Stimulated activated naive CD4-positive, alpha-beta T cell (primary cell): Measurements from ENCODE around the gene GNAQ.
"Not testable (repeated sequence)": the region's sequence is repeated elsewhere in the genome, so short reads cannot be mapped to it uniquely, and the experiment has no call there.

ENCODE experiments used
- DNase-seq, 6 experiments: peaks; one replicate each; lab custom pipeline; 2025; lab: John Stamatoyannopoulos, UW

GNAQ gene

GRCh38 chr9:77877976-77878375, 153.6 kb downstream of the GNAQ start:
- no peak for DNase-seq

- no peak for DNase-seq
Observed at GRCh38 chr9:77876590-77876989, 155.0 kb downstream of the GNAQ start.

DNA sequence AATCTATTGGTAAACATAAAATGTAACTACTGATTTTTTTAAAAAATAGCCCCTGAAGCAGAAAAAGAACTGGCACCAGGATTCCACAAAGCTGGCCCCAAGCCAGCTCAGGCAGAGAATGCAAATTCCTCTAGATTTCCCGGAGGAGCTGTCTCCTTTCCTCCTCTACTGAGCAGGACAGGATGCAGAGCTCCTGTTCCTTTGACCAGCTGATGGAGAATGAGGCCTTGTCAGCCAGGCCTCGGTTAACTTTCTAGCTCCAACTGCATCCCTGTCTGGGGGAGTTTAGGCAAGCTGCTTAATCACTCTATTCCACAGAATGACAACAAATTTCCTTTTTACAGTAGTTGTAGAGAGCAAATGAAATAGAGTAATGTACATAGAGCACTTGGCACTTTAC, 155.5 kb downstream of the GNAQ start:
- no peak for DNase-seq

GRCh38 chr9:77872863-77873262, 158.7 kb downstream of the GNAQ start:
- no peak for DNase-seq

DNA sequence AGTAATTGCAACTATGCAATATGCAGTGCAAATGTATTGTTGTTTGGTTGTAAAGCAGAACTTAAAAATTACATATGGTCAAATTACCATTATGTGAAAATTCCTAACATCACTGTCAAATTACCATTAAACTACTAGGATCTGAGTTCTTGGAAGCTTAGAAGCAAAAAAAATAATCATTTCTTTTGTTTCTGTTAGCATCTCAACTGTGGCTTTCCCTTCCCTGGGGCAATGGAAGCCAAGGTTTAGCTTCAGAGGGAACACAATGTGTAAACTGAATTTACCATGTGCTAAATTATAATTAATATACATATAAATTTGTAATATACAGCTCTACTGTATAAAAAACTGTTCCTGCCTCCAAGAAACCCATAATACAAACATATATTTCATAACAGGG, 159.4 kb downstream of the GNAQ start:
- DNase-seq = no peak

DNA sequence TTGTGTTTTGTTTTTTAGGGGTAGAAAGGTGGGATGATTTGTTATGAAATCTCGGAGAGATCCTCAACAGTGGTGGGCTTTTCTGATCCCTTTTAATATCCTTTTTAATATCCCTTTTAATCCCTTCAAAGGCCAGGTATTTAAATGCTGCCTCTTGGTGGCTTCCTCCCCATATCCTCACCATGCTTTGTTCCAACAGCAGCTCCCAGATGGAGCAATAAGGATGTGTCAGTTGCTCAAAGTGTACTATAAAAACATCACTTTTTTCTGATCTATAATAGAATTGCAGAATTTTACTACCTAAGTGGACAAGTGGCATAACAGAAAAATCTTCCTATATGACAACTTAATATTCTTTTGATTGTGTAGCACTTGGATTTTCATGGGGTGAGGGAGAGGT, 160.1 kb downstream of the GNAQ start:
- no peak for DNase-seq

DNA sequence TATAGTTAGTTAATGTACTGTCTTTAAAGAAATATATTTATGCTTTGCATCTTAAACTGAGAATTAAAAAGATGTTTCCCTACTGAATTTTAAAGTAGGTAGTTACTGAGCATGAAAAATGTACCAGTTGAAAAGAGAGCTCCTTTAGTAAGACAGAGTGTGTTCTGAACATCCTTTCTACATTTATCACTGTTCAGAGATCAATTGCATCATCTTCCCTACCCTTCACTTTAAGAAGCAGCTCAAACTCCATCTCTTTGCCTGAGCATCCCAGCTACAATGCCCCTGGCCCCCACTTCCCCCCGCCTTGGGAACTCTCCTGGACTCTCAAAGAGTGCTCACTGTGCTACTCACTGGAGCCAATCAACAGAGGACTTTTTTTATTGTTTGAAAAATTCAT, 164.7 kb downstream of the GNAQ start:
- no peak for DNase-seq

- DNase-seq = no peak
Observed at GRCh38 chr9:77865385-77866047, 166.1 kb downstream of the GNAQ start.

- DNase-seq = no peak
Observed at GRCh38 chr9:77864211-77864889, 167.3 kb downstream of the GNAQ start.

GRCh38 chr9:77863638-77864037, 168.0 kb downstream of the GNAQ start:
- DNase-seq = not testable (repeated sequence)

- not testable (repeated sequence) for DNase-seq
Observed at GRCh38 chr9:77860953-77861352, 170.7 kb downstream of the GNAQ start.

- DNase-seq = no peak
Observed at GRCh38 chr9:77857513-77858259, 173.9 kb downstream of the GNAQ start.

GRCh38 chr9:77856615-77857014, 175.0 kb downstream of the GNAQ start:
- DNase-seq = no peak

DNA sequence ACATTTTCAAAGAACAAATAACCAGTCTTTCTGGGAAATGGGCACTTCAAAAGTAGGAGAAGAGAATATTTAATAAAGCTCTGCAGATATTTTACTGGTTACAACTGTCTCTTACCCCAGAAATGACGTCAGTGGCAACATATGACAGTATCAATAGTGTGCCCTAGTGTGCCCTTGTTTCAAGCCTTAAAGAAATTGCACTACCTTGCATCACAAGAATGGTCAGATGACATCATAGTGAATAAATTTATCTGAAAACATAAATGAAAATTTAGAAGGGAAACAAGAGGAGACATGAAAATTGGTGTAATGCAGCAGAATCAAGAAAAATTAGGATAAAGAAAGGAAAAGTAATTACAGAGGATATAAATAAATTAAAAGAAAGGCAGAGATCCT, 176.7 kb downstream of the GNAQ start:
- no peak for DNase-seq

- DNase-seq = no peak
Observed at GRCh38 chr9:77854258-77854915, 177.2 kb downstream of the GNAQ start.

GRCh38 chr9:77853716-77854115, 177.9 kb downstream of the GNAQ start:
- DNase-seq = no peak

- DNase-seq = no peak
Observed at GRCh38 chr9:77851882-77852595, 179.6 kb downstream of the GNAQ start.

GRCh38 chr9:77848897-77849296, 182.7 kb downstream of the GNAQ start:
- no peak for DNase-seq

DNA sequence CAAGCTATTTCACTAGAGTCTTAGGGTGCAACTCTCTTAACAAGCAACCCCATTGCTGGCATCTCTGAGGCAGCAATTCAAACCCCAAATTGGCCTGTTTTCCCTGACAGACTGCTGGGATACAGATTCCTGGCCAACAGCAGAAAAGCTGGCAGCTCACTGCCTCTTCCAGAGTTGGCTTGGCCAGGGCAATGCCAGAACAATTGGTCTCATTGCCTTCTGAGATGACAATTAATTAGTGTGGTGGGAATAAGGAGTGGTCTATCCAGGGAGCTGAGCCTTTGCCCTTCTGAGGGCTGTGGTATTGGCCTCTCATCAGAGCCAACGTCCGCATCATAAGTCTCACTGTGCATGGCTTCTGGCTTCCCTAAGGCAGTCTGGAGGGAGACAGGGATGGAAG, 183.2 kb downstream of the GNAQ start:
- no peak for DNase-seq

GRCh38 chr9:77847626-77848025, 184.0 kb downstream of the GNAQ start:
- DNase-seq = no peak

DNA sequence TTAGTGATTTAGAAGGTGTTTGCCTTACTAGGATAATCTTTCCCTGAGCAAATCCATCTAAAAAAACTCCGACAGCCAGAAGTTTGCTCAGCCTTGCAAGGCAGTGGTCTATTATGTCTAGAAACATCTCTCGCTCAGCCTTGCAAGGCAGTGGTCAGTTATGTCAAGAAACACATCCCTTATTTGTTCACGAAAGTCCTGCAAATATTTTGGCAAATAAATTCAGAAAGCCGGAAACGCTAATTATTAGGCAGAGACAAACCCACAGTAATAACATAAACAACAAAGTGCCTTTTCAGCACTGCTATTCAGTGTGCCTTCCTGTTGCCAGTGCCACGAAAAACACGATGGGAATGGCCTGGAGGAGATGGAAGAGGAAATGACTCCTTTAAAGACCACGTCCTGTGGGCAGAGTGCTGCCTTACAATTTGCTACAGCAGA, 184.5 kb downstream of the GNAQ start:
- DNase-seq = no peak

GRCh38 chr9:77844415-77844814, 187.2 kb downstream of the GNAQ start:
- DNase-seq = no peak
